Activated CD4-positive, alpha-beta T cell treated with anti-CD3 and anti-CD28 coated beads, Interleukin-2, amount 50 U/mL, for 1 hour (primary cell): Measurements from ENCODE around the gene ABCC6.

Experiments
- DNase-seq: peaks from one replicate; pipeline ENCODE4 v3.0.0-alpha.2; 2020

The ABCC6 gene

DNA sequence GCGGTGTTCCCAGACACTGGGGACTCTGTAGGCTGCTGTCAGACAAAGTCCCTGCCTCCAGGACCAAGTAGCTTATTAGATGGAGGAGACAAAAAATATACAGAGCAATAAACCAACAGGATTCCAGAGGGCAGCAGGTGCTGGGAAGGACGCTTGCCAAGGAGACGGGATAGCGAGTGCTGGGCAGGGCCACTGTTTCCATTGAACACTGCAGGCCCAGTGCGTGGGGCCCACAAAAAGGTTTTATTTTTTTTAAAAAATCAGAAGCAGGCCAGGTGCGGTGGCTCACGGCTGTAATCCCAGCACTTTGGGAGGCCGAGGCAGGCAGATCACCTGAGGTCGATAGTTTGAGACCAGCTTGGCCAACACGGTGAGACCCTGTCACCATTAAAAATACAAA lies 84.2 kb downstream of the ABCC6 start:
- no peak for DNase-seq

DNA sequence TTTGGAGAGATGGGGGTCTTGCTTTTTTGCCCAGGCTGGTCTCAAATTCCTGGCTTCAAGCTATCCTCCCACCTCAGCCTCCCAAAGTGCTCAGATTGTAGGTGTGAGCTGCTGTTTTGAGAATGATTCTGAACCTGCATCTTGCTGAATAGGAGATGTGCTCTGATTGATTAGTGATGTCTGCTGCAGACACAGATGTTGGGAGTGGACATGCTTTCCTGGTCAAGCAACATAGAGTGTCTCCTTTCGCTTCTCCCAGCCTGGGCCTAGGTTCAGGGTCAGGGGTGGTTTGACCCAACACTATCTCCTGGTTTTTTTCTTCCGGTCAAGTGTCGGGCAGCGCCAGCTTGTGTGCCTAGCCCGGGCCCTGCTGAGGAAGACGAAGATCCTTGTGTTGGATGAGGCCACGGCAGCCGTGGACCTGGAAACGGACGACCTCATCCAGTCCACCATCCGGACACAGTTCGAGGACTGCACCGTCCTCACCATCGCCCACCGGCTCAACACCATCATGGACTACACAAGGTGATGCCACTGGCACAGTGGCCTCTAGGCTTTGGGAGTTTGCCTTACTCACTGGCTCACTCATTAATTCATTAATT lies 85.2 kb downstream of the ABCC6 start:
- no peak for DNase-seq

DNA sequence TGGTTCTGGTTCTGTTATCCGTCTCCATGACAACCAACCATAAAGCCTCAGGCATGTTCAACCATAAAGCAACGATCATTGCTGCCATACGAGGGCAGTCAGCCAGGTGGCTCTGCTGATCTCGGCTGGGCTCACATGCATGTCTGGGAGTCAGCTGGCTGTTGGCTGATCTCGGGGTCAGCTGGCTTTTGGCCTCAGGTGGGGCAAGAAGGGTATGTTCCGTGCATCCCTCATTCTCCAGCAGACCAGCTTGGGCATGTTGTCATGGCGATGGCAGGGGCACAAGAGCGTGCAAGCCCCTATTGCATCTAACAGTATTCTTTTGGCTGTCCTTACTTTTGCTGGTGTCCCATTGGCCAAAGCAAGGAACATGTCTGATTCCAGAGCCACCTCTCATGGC lies 86.2 kb downstream of the ABCC6 start:
- DNase-seq = no peak

- no peak for DNase-seq
Measured at GRCh38 chr16:16136588-16136987, 86.7 kb downstream of the ABCC6 start.

GRCh38 chr16:16133943-16134604 lies 89.2 kb downstream of the ABCC6 start:
- no peak for DNase-seq

DNA sequence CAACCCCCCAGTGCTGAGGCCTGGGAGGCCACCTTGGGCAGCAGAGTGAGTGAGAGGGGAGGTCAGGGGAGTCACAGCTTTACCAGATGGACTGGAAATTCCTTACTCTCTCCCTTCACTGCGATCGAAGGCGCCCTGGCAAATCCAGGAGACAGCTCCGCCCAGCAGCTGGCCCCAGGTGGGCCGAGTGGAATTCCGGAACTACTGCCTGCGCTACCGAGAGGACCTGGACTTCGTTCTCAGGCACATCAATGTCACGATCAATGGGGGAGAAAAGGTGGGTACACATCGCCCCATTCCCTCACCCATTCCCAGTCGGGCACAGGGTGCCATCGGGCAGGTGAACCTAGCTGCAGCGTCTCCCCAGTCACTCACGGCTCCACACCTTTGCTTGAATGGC lies 91.6 kb downstream of the ABCC6 start:
- no peak for DNase-seq

DNA sequence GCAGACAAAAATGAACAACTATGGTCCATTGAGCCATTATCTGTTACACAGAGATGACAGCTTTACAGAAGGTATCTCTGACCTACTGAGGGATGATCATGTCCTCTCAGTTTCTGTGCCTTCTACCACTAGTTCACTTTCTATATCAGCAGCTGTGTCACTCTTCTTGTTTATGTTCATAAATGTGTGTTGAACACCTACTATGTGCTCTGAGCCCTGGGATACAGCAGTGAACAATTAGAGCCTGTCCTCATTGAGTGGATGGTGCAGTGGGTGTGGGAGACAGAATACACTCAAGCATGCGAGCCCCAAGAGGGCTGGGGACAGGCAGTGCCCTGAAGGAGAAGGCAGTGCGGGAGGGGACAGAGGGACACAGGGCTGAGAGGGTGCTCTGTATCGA lies 92.1 kb downstream of the ABCC6 start:
- DNase-seq = no peak

DNA sequence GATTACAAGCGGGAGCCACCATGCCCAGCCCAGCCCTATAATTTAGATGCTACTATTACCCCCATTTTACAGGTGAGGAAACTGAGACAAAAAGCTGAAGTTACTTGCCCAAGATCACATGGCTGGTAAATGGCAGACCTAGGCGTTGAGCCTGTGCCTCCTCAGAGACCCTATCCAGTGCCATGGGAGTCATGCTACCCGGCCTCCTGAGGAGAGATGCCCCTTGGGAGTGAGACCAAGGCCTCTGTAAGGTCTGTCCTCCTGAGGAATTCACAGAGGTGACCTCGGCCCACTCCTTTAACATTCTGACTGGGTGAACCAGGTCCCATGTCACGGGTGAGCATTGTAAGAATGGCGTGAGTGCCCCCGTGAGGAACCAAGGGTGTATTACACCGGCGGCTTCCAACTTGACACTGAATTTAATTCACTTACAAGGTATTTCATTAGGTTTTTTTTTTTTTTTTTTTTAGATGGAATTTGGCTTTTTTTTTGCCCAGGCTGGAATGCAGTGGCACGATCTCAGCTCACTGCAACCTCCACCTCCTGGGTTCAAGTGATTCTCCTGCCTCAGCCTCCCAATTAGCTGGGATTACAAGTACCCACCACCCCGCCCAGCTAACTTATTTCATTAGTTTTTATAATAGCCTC lies 95.7 kb downstream of the ABCC6 start:
- peak; percentile 67 for DNase-seq

- DNase-seq = no peak
Measured at GRCh38 chr16:16126896-16127295, 96.4 kb downstream of the ABCC6 start.

- no peak for DNase-seq
Measured at GRCh38 chr16:16124974-16125373, 98.3 kb downstream of the ABCC6 start.

- DNase-seq = no peak
Measured at GRCh38 chr16:16124438-16124837, 98.9 kb downstream of the ABCC6 start.

GRCh38 chr16:16122264-16122663 lies 101.0 kb downstream of the ABCC6 start:
- DNase-seq = no peak

GRCh38 chr16:16121185-16121727 lies 102.0 kb downstream of the ABCC6 start:
- no peak for DNase-seq

DNA sequence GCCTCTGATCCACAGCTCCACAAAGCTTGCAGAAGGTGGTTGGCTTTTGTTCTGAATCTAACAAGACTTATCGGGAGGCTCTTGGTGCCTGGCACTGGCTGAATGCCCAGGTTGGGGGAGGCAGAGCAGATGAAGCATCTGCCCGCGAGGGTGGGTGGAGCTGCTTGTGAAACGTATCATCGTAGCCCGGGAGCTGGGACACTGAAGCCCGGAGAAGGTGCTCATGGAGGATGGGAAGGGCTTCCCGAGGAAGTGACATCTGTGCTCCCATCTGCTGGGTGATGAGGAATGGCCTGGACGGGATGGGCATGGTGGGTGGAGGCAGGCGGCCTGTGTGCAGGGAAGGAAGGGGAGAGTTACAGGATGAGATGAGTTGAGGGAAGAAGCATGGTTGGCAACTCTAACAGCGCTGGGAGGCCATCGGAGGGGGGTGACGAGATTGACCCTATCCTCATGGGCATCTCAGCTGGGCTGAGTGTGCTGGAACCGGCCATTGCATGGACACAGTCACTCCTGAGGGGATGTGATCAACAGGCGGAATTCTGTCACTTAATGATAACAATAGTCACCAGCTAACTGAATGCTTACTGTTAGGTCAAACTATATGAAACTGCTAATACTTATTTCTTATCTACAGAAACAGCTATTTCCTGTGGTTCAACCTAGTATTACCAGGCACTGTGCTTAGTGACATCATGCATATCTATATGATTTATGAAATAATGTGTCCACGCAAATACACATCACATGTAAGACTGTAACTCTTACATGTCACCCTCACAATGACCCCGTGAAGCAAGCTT lies 102.7 kb downstream of the ABCC6 start:
- DNase-seq = no peak

- DNase-seq = no peak
Measured at GRCh38 chr16:16120044-16120381, 103.3 kb downstream of the ABCC6 start.

GRCh38 chr16:16118337-16118736 lies 105.0 kb downstream of the ABCC6 start:
- no peak for DNase-seq

DNA sequence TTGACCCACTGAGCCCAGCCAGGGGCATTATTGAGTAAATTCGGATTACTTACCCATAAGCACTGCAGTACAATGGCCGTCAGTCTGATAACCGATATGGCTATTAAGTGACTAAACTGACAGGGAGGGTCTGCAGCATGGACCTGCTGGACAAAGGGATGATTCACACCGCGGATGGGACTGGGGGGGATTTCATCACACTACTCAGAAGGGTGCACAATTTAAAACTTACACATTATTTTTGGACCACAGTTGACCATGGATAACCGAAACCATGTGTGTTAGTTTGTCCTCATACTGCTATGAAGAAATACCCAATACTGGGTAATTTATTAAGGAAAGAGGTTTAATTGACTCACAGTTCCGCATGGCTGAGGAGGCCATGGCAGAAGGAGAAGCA lies 106.5 kb downstream of the ABCC6 start:
- DNase-seq = no peak

DNA sequence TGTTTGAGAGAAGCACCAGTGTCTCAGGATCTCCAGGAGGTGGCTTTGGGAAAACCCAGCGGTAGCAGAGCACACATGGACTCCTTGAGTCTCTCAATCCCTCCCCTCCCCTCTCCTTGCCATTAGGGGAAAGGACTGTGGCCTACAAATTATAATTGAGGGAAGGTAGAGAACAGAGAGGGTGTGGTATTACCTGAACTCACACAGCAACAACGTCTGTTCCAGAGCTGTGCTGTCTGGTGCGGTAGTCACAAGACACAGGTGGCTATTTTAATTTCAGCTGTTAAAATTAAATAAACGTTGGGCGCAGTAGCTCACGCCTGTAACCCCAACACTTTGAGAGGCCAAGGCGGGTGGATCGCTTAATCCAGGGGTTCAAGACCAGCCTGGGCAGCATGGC lies 110.2 kb downstream of the ABCC6 start:
- DNase-seq = no peak

DNA sequence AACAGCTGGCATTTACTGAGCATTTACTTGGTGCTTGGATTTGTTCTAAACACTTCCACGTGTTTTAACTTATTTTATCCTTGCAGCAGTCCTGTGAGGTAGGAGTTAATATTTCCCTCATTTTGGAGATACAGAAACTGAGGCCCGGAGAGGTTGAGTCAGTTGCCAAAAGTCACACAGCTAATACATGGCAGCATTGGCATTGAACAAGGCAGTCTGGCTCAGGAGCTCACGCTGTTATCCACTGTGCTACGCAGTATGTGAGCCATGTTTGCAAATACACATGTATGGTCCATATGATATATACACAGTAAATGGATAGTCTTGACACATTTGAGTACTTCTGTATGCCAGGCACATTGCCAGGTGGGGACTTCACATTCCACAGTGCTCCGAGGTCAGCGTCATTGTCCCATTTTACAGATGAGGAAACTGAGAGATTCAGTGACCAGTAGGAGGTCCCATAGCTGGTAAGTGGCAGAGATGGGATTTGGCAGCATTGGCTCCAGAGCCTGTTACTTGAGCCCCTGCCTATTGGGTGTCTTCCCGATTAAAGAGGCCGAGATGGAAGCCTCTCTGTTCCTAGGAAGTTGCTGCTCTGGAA lies 110.7 kb downstream of the ABCC6 start:
- no peak for DNase-seq

DNA sequence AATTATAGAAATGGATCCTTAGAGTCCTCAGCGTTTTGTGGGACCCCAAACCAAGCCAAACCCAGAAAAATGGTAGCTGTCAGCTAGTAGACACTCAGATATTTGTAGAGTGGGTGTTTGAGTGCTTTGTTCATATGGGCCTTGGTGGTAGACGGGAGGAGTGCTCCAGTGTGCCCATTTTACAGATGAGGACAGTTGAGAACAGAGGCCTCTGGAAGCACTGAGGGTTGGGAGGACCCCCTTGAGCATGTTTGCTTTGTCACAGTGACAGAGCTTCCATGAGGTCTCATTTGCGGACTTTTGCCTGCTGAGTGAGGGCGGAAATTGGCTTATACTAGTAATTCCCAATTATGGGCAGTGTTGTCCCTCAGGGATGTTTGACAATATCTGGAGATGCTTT lies 111.7 kb downstream of the ABCC6 start:
- DNase-seq = no peak

GRCh38 chr16:16110111-16110490 lies 113.2 kb downstream of the ABCC6 start:
- no peak for DNase-seq

DNA sequence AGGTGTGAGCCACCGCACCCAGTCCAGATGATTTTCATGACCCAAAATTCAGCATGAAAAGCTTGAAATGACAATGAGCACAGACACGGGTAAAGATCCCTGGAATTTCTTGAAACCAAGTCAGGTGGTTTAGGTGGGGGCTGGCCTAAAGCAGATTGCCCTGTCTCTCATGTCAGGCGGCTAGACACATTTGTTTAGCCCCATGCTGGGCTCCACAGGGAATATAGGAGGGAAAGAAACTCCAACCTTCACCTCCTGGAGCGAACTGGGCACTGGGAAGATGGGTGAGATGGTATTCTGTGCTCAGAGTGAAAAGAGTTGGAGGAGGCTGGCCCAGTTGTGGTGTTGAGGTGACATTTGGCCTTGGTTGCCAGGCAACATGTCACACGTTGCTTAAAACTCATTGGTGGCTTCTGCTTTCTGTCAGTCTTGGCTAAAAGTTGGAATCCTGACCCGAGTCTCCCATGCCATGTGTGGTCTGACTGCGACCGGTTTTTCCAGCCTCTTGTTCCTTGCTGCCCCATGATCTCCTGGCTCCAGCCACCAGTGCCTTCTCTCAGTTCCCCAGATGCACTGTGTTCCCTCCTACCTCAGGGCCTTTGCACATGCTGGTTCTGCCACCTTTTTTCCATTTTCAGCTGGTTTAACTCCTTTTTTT lies 113.7 kb downstream of the ABCC6 start:
- no peak for DNase-seq

DNA sequence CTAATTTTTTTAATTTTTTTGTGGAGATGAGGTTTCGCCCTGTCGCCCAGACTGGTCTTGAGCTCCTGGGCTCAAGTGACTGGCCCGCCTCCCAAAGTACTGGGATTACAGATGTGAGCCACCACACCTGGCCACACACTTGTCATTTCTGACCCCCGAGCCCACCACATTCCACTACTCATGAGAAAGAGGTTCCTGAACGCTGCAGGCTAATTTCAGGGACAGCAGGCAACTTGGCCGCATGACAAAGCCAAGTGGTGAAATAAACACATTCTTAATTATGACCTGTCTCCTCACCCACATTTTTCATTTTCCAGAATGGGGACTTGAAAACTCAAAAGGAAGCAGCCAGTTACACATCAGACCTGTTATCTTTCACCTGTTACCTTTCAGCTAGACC lies 114.5 kb downstream of the ABCC6 start:
- no peak for DNase-seq
